ENCODE results near the gene MIEF1.

The MIEF1 gene

DNA sequence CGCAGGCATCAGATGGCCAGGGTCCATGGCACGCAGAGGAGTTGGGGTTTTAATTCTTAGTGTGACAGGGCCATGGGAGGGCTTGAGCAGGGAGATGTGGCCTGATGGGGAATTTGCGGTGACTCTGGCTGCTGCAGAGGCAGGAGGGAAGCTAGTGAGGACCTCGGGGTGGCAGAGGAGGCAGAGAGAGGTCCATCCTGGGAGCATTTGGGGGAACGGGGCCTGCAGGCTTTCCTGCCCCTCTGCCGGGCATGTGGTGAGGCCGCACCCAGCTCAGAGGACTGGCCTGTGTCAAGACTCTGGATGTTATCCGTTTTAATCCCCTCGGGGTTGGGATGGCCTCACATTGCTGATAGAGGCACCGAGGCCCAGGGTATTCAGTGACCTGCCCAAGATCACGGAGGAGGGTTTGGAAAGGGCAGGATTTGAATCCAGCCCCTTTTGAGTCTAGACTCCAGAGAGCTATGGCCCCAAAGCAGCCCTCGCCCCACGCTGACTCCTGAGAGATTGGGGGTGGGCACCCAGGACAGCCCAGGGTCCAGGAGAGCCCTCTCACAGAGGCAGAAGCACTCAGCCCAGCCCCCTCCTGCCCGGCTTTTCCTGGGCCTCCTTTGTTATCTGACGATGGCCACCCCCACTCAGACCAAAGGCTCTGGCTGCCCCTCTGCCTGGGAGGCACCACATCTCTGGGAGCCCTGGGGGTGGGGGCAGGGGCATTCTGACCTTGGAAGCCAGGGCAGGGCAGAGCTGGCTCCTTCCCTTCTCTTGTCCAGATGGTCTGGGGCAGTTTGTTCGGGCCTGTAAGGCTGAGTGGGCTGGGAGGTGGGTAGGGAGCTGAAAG is 31.4 kb upstream of the MIEF1 start:
- DNase-seq (ENCODE audit: low spot score), result no peak

- no peak for DNase-seq (ENCODE audit: low spot score)
Observed at GRCh38 chr22:39471381-39472141, 30.5 kb upstream of the MIEF1 start.

DNA sequence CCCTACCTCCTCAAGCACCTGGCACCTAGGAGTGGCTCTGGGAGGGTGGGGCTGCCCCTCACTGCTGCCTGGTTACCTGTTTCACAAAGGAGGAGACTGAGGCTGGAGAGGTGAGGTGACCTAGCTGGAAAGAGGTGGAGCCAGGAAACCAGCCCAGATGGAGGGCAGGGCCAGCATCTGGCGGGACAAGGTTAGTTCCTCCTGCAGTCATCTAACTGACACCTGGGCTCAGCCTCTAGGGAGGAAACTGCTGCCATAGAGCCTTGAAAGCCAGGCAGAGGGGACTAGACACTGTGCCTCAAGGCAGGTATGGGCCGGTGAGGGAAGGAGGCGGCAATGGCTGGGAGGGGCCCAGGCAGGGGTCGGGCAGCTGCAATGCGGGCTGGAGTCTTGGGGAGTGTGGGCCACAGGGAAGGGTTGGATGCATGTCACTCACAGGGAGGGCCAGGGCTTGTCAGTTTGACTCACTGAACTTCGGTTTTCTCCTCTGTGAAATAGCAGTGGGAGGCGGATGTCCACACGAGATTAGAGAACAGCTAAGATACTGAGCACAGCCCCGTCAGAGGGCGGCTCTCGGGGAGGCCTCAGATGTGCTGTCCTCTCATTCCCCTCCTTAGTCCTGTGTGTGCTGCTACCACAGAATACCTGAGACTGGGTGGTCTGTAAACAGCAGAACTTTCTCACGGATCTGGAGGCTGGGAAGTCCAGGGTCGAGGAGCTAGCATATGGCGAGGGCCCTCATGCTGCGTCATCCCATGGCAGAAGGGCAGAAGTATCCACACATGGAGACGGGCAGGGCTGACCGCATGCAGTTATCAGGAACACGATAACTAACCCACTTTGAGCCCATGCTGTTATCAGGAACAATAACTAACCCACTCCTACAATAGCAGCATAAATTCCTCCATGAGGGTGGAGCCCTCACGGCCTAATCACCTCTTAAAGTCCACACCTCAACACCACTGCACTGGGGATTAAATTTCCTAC is 29.2 kb upstream of the MIEF1 start:
- DNase-seq (ENCODE audit: low spot score), result no peak

DNA sequence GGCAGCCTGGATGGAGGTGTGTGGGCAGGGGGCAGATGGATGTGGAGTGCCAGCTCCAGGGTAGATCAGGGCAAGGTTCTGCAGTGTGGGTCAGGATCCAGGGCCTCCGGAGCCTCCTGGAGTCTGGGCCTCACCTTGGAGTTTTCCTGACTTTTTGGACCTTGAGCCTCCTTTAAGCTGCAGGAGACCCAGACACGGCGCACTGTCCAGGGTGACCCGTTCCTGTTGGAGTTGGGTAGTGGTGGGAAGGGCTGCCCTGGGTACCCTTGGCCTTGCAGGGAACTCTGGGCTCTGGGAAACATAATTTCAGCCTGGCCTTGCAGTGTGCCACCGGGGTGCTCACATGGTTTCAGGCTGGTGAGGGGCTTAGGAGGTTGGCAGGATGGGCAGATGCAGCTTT is 28.2 kb upstream of the MIEF1 start:
- DNase-seq (ENCODE audit: low spot score), result no peak

- DNase-seq (ENCODE audit: low spot score), result no peak
Observed at GRCh38 chr22:39474351-39475111, 27.6 kb upstream of the MIEF1 start.

GRCh38 chr22:39475337-39475736 is 26.8 kb upstream of the MIEF1 start:
- no peak for DNase-seq (ENCODE audit: low spot score)

DNA sequence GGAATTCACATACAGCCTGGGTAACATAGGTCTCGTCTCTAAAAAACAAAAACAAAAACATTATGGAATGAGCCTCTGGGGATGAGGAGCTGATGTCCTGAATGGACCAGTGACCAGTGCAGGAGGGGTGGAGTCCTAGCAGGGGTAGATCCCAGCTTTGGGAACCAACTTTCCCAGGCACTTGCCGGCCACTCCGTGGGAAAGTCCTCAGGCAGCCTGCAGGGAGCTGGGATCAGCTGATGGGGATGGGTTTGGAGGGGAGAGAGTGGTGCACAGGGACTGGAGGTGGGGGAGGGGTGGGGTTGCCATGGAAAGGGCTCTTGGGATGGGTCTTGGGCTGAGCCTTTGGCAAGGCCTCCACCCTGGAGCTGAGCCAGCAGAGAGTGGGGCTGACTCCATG is 26.2 kb upstream of the MIEF1 start:
- no peak for DNase-seq (ENCODE audit: low spot score)

GRCh38 chr22:39476664-39477063 is 25.4 kb upstream of the MIEF1 start:
- no peak for DNase-seq (ENCODE audit: low spot score)

GRCh38 chr22:39477542-39477941 is 24.5 kb upstream of the MIEF1 start:
- no peak for DNase-seq (ENCODE audit: low spot score)

DNA sequence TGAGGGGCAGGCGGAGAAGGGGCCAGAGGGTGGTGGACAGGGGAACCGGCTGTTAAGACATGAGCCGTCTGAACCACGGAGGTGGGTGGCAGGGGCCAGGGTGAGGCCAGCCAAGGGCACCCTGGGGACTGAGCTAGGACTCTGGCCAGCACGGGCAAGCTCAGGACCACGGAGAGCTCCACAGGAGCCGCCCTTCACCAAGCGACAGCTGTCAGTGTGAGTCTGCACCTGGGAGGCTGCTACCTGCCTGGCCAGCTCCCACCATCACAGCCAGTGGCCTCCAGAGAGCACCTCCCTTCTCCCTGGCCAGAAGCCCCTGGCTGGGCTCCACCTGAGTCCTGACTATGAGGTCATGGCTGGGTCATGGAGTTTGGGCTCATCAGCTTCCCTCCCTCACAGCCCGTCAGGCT is 23.6 kb upstream of the MIEF1 start:
- DNase-seq (ENCODE audit: low spot score), result peak; percentile 35

DNA sequence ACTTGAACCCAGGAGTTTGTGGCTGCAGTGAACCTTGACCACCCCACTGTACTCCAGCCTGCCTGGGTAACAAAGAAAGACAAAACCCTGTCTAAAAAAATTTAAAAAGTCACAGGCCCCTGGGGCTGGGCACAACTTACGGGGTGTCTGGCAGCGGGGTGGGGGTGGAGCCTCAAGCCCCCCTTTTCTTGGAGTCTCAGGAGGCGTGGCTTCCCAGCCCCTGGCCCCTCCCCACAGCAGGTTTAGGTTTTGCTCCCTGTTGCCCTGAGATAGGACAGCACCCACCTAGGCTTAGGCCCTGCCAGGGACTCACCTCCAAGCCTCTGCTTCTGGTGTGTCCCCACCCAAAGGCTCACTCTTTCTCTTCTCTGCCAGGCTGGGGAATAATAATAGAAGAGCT is 22.8 kb upstream of the MIEF1 start:
- no peak for DNase-seq (ENCODE audit: low spot score)

GRCh38 chr22:39480557-39480956 is 21.5 kb upstream of the MIEF1 start:
- no peak for DNase-seq (ENCODE audit: low spot score)

- no peak for DNase-seq (ENCODE audit: low spot score)
Observed at GRCh38 chr22:39481054-39481453, 21.0 kb upstream of the MIEF1 start.

GRCh38 chr22:39481595-39481994 is 20.5 kb upstream of the MIEF1 start:
- DNase-seq (ENCODE audit: low spot score), result no peak

DNA sequence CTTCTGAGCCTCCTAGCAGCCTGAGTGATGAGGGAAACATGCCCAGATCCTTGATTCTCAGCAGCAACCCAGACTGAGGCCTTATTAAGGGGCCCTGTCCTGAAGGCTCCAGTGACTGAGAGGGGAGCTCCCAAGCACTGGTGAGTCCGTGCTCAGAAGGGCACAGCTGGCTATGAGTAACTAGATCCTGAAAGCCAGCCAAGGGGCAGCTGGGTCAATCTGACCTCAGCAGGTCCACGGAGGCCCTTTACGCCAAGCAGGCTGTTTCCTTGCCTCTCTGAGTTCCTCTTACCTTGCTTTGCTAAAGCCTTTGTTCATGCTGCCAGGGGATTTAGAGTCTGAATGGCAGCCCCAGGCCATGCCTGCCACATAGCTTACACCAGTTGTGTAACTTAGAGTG is 19.3 kb upstream of the MIEF1 start:
- DNase-seq (ENCODE audit: low spot score), result peak; percentile 76

- DNase-seq (ENCODE audit: low spot score), result no peak
Observed at GRCh38 chr22:39486951-39487825, 14.9 kb upstream of the MIEF1 start.

DNA sequence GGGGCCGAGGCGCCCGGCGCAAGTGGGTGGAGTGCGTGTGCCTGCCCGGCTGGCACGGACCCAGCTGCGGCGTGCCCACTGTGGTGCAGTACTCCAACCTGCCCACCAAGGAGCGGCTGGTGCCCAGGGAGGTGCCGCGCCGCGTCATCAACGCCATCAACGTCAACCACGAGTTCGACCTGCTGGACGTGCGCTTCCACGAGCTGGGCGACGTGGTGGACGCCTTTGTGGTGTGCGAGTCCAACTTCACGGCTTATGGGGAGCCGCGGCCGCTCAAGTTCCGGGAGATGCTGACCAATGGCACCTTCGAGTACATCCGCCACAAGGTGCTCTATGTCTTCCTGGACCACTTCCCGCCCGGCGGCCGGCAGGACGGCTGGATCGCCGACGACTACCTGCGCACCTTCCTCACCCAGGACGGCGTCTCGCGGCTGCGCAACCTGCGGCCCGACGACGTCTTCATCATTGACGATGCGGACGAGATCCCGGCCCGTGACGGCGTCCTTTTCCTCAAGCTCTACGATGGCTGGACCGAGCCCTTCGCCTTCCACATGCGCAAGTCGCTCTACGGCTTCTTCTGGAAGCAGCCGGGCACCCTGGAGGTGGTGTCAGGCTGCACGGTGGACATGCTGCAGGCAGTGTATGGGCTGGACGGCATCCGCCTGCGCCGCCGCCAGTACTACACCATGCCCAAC is 14.1 kb upstream of the MIEF1 start:
- no peak for DNase-seq (ENCODE audit: low spot score)

- no peak for DNase-seq (ENCODE audit: low spot score)
Observed at GRCh38 chr22:39488563-39489083, 13.5 kb upstream of the MIEF1 start.
